Measurements from ENCODE around the gene SETD1A. TPM values are rescaled to one million over a fixed set of nuclear protein-coding genes. Genes with fewer than 3 reads are reported as not detected.

Gene SETD1A
- total and polyA plus RNA-seq, 9 of the 15 experiments (the other 6 are each of a cell fraction or from before 2014, with no cell fraction given), result 0.08 to 36.0 (median 4.2) TPM

- TF ChIP-seq CHD7 (IDR thresholded peaks at IDR 0.05; ENCODE audit: low read depth, low read length), result no peak
- TF ChIP-seq E2F3 (CRISPR knock-in tag; IDR thresholded peaks at IDR 0.05), result no peak
- TF ChIP-seq CTCF (IDR thresholded peaks at IDR 0.05 in 2 of 3, conservative IDR thresholded peaks at IDR 0.05 in 1 of 3; ENCODE audit: insufficient read depth in 2 of 3, low read depth in 1 of 3, low read length in 3 of 3), result peak; percentile 10 to 25 (median 21); a peak in 2 of 6 replicates
- no peak for TF ChIP-seq ZNF146 (CRISPR knock-in tag; IDR thresholded peaks at IDR 0.05; ENCODE audit: unreplicated experiment)
- no peak for TF ChIP-seq ZNF124 (CRISPR knock-in tag; IDR thresholded peaks at IDR 0.05)
- no peak for TF ChIP-seq KAT2B (IDR thresholded peaks at IDR 0.05; ENCODE audit: low read depth, low read length)
- TF ChIP-seq LEF1 (IDR thresholded peaks at IDR 0.05), result no peak
- TF ChIP-seq SP2 (IDR thresholded peaks at IDR 0.05; ENCODE audit: extremely low read depth, low read depth, low read length, poor library complexity, severe bottlenecking), result no peak
- no peak for TF ChIP-seq SLC30A9 (CRISPR knock-in tag; IDR thresholded peaks at IDR 0.05)
- TF ChIP-seq MITF (IDR thresholded peaks at IDR 0.05), result no peak
- no peak for TF ChIP-seq IFI16 (CRISPR knock-in tag; IDR thresholded peaks at IDR 0.05)
- 0 out of 4 replicates have a peak, but pooled peaks of 1 of the 2 experiments have one; percentile 4 for TF ChIP-seq RAD21 (CRISPR knock-in tag; conservative IDR thresholded peaks at IDR 0.05 in 1 of 2, IDR thresholded peaks at IDR 0.05 in 1 of 2)
These were observed 52.5 kb downstream of the SETD1A start (continued) for GRCh38 chr16:31009894-31010584.
